ENCODE measurements around the gene RFPL3. TPM values are rescaled to one million over a fixed set of nuclear protein-coding genes. Genes with fewer than 3 reads are reported as not detected.

The RFPL3 gene
- total and polyA plus RNA-seq, 2 of the 13 experiments (the other 11 are each of a cell fraction or from before 2014, with no cell fraction given): not detected

GRCh38 chr22:32341122-32341740, 16.4 kb upstream of the RFPL3 start:
- H4K20me1 ChIP-seq (ENCODE audit: insufficient read depth, low read length): no peaks in the 10 kb centered on the region
- WGBS (ENCODE audit: low lambda C conversion rate): 6% methylated on average over 11 of the region's 13 CpGs
- H2AFZ ChIP-seq (ENCODE audit: low read length): no peak overlapping the region
- DNase-seq (ENCODE audit: low spot score) (no peak), FAIRE-seq (no peak), ATAC-seq (peak; percentile 71)
- H3K4me2 ChIP-seq (ENCODE audit: low read depth, low read length): no peak overlapping the region
- no TSS peak for BruUV-seq (replicated peaks)
- H3K36me3 ChIP-seq (replicated peaks in 1 of 2; ENCODE audit: control insufficient read depth in 1 of 2, insufficient read depth in 2 of 2, low read length in 2 of 2): no peaks in the 10 kb centered on the region
- in situ Hi-C loops (cut with HindIII; ENCODE audit: extremely low pct_ligation_motif_present, low pct_unique_long_range_greater_than_20kb) (no loop called here), intact Hi-C loops (cut with micrococcal nuclease; ENCODE audit: unreplicated experiment) (no loop called here)
- no peak overlapping the region for H3K9ac ChIP-seq (ENCODE audit: insufficient read depth, low read depth, low read length)
- CTCF ChIA-PET (ENCODE audit: low intra/inter-chr PET ratio, low total read pairs): no interaction called here
- peaks cover 6% of the 10 kb centered on the region; the same call in 1 of the 2 replicates for H3K4me1 ChIP-seq (ENCODE audit: insufficient read depth, low read length)
- H3K27ac ChIP-seq (ENCODE audit: extremely low read length, insufficient read depth, low read length): no peak overlapping the region
- no peaks in the 10 kb centered on the region for H3K9me3 ChIP-seq (ENCODE audit: low read length)
- no peak overlapping the region for H3K4me3 ChIP-seq (replicated peaks in 1 of 3; ENCODE audit: insufficient read depth in 1 of 3, low read depth in 2 of 3, low read length in 3 of 3)
- no peaks in the 10 kb centered on the region for H3K79me2 ChIP-seq (ENCODE audit: insufficient read depth, low read length)
- POLR2A ChIA-PET: no interaction called here
- H3K27me3 ChIP-seq (ENCODE audit: control insufficient read depth in 1 of 2, insufficient read depth in 2 of 2, low read length in 2 of 2): peaks cover 3 to 12% of the 10 kb centered on the region in 2 experiments; a peak in 3 of 5 replicates
- TF ChIP-seq ZBTB43 (CRISPR knock-in tag; conservative IDR thresholded peaks at IDR 0.05): no peak
- TF ChIP-seq ZNF264 (CRISPR knock-in tag; IDR thresholded peaks at IDR 0.05): no peak
- no peak for TF ChIP-seq CEBPG (CRISPR knock-in tag; IDR thresholded peaks at IDR 0.05)
- TF ChIP-seq KMT2A (CRISPR knock-in tag; IDR thresholded peaks at IDR 0.05): no peak
- no peak for TF ChIP-seq PAF1 (CRISPR knock-in tag; IDR thresholded peaks at IDR 0.05)
- no peak for TF ChIP-seq PBX3 (CRISPR knock-in tag; IDR thresholded peaks at IDR 0.05; ENCODE audit: borderline replicate concordance)
- TF ChIP-seq IRF1 (CRISPR knock-in tag; IDR thresholded peaks at IDR 0.05; ENCODE audit: low read depth): no peak
- no peak for TF ChIP-seq MED13 (CRISPR knock-in tag; IDR thresholded peaks at IDR 0.05)
- no peak for TF ChIP-seq MLLT10 (CRISPR knock-in tag; IDR thresholded peaks at IDR 0.05)
- TF ChIP-seq ZBTB26 (CRISPR knock-in tag; IDR thresholded peaks at IDR 0.05; ENCODE audit: borderline replicate concordance): no peak
- no peak for TF ChIP-seq ZNF530 (CRISPR knock-in tag; IDR thresholded peaks at IDR 0.05; ENCODE audit: low read depth)
- TF ChIP-seq CHD2 (IDR thresholded peaks at IDR 0.05; ENCODE audit: low read depth, low read length): no peak
- no peak for TF ChIP-seq ZNF124 (CRISPR knock-in tag; IDR thresholded peaks at IDR 0.05)
- TF ChIP-seq ARID2 (CRISPR knock-in tag; IDR thresholded peaks at IDR 0.05; ENCODE audit: borderline replicate concordance): no peak
- TF ChIP-seq ZSCAN21 (CRISPR knock-in tag; IDR thresholded peaks at IDR 0.05; ENCODE audit: borderline replicate concordance): no peak
- no peak for TF ChIP-seq TRAFD1 (CRISPR knock-in tag; IDR thresholded peaks at IDR 0.05; ENCODE audit: borderline replicate concordance)
- no peak for TF ChIP-seq ZNF839 (CRISPR knock-in tag; IDR thresholded peaks at IDR 0.05; ENCODE audit: borderline replicate concordance)

Data from HepG2 (cell line).